DND-41 (cell line): ENCODE measurements around the gene CLBA1.

Experiments
- ATAC-seq: fragments of 200-7000 bp; cut with Tn5 transposase; 3 replicates; pipeline ENCODE4 v1.9.1; 2021; ENCODE audit warnings: low read depth; ENCODE audit not compliant: insufficient read depth
- DNase-seq: peaks from one replicate; pipeline ENCODE4 v3.0.0-alpha.2; 2020
- H2AFZ ChIP-seq: 2 replicates; pipeline ENCODE4 v1.6.0; 2012; ENCODE audit warnings: low read depth, low read length
- H3K27ac ChIP-seq: 2 replicates; pipeline ENCODE4 v1.5.1; 2012; ENCODE audit warnings: low read length, inconsistent platforms
- H3K27me3 ChIP-seq: fragments of 200-600 bp; sonication (generic); 2 replicates; pipeline ENCODE4 v1.6.0; 2012; ENCODE audit warnings: low read length, mild to moderate bottlenecking, inconsistent platforms; ENCODE audit not compliant: insufficient read depth, poor library complexity
- H3K36me3 ChIP-seq: 2 replicates; pipeline ENCODE4 v1.5.1; 2012; ENCODE audit warnings: low read length, inconsistent platforms; ENCODE audit not compliant: insufficient read depth
- H3K4me1 ChIP-seq: 2 replicates; pipeline ENCODE4 v1.5.1; 2012; ENCODE audit warnings: mild to moderate bottlenecking, low read length; ENCODE audit not compliant: insufficient read depth
- H3K4me2 ChIP-seq: 2 replicates; pipeline ENCODE4 v1.6.0; 2012; ENCODE audit warnings: mild to moderate bottlenecking, moderate library complexity, low read length, inconsistent platforms; ENCODE audit not compliant: insufficient read depth
- H3K4me3 ChIP-seq, 2 experiments: fragments of 200-600 bp in 1 of 2; shearing (Covaris generic) in 1 of 2; 2 replicates each; pipeline ENCODE4 v1.5.1; 2012 to 2016; ENCODE audit warnings: inconsistent platforms in 2 of 2, low read length in 2 of 2, mild to moderate bottlenecking in 2 of 2, low read depth in 1 of 2, moderate library complexity in 1 of 2
- H3K79me2 ChIP-seq: 2 replicates; pipeline ENCODE4 v1.6.0; 2012; ENCODE audit warnings: low read length, inconsistent platforms; ENCODE audit not compliant: insufficient read depth
- H3K9ac ChIP-seq: 2 replicates; pipeline ENCODE4 v1.6.0; 2012; ENCODE audit warnings: low read depth, mild to moderate bottlenecking, inconsistent platforms, low read length, moderate library complexity
- H3K9me3 ChIP-seq: 2 replicates; pipeline ENCODE4 v1.5.1; 2012; ENCODE audit warnings: low read length, moderate library complexity, mild to moderate bottlenecking, inconsistent platforms; ENCODE audit not compliant: insufficient read depth, severe bottlenecking
- H4K20me1 ChIP-seq: 2 replicates; pipeline ENCODE4 v1.6.0; 2012; ENCODE audit warnings: low read length; ENCODE audit not compliant: insufficient read depth
- CTCF ChIP-seq: IDR thresholded peaks from 2 replicates; pipeline ENCODE4 v1.5.1; 2012; ENCODE audit warnings: borderline replicate concordance, low read length, moderate library complexity, mild to moderate bottlenecking; ENCODE audit not compliant: poor library complexity, severe bottlenecking; ENCODE audit errors: extremely low read depth
- EZH2 ChIP-seq: IDR thresholded peaks from 3 replicates; pipeline ENCODE4 v1.6.1; 2012; ENCODE audit warnings: borderline replicate concordance, low read depth, mild to moderate bottlenecking, moderate library complexity, low read length, inconsistent platforms; ENCODE audit not compliant: severe bottlenecking

CLBA1 gene

GRCh38 chr14:104985675-104986486 is at the start of gene CLBA1:
Gene CLBA1, plus strand, starts transcription at chr14:104985788. Its CDS starts 644 bp downstream, at chr14:104986432.
- Histone ChIP-seq H3K27me3 (no peaks in the 10 kb centered on the region), H3K36me3 (no peaks in the 10 kb centered on the region), H3K4me2 (peak within 1 kb of the TSS; percentile 89), H3K4me3 (peak within 1 kb of the TSS; percentile 57 to 81; a peak in 3 of 4 replicates), H4K20me1 (no peaks in the 10 kb centered on the region), H3K79me2 (no peaks in the 10 kb centered on the region), H2AFZ (peak within 1 kb of the TSS; percentile 88), H3K9me3 (no peaks in the 10 kb centered on the region), H3K27ac (no peak within 1 kb of the TSS), H3K4me1 (peaks cover 17% of the 10 kb centered on the region), H3K9ac (peak within 1 kb of the TSS; percentile 65)
- peak; percentile 88 for DNase-seq
- peak; percentile 97 for ATAC-seq
- no peak for TF ChIP-seq EZH2
- TF ChIP-seq CTCF: no peak

- no peaks in the 10 kb centered on the region for H3K9me3 ChIP-seq
- no peak for DNase-seq
- H2AFZ ChIP-seq: no peak overlapping the region
- no peaks in the 10 kb centered on the region for H3K79me2 ChIP-seq
- H3K4me2 ChIP-seq: no peak overlapping the region
- H4K20me1 ChIP-seq: no peaks in the 10 kb centered on the region
- TF ChIP-seq CTCF: no peak
- no peak for TF ChIP-seq EZH2
- no peak for ATAC-seq
- H3K4me1 ChIP-seq: peaks cover 7% of the 10 kb centered on the region; the same call in 1 of the 2 replicates
- H3K27ac ChIP-seq: no peak overlapping the region
- H3K9ac ChIP-seq: no peak overlapping the region
- no peak overlapping the region for H3K4me3 ChIP-seq
- H3K36me3 ChIP-seq: no peaks in the 10 kb centered on the region
- peaks cover 35% of the 10 kb centered on the region for H3K27me3 ChIP-seq
Observed at GRCh38 chr14:104935955-104936354, 49.6 kb upstream of the CLBA1 start.

GRCh38 chr14:104936361-104937155 is 49.0 kb upstream of the CLBA1 start:
- TF ChIP-seq EZH2 (no peak), CTCF (no peak)
- H3K4me3 ChIP-seq: no peak overlapping the region
- H4K20me1 ChIP-seq: no peaks in the 10 kb centered on the region
- H3K36me3 ChIP-seq: no peaks in the 10 kb centered on the region
- no peaks in the 10 kb centered on the region for H3K9me3 ChIP-seq
- H2AFZ ChIP-seq: no peak overlapping the region
- H3K4me2 ChIP-seq: no peak overlapping the region
- no peak for ATAC-seq
- H3K27ac ChIP-seq: no peak overlapping the region
- peaks cover 35% of the 10 kb centered on the region for H3K27me3 ChIP-seq
- DNase-seq: no peak
- peaks cover 7% of the 10 kb centered on the region; the same call in 1 of the 2 replicates for H3K4me1 ChIP-seq
- no peak overlapping the region for H3K9ac ChIP-seq
- no peaks in the 10 kb centered on the region for H3K79me2 ChIP-seq
